Caco-2 (cell line): Measurements from ENCODE around the gene B4GAT1. TPM values are rescaled to one million over a fixed set of nuclear protein-coding genes. Genes with fewer than 3 reads are reported as not detected.

ENCODE experiments used
- BruUV-seq: library from RNA; stranded (reverse); fragments of 400-500 nt; replicated peaks from 2 replicates; lab custom pipeline; 2021; lab: Mats Ljungman, UMichigan
- CTCF ChIA-PET: fragments of 300-600 bp; sonication (Branson Sonifier 250); formaldehyde crosslinking; loops from one replicate; lab custom pipeline; 2022; ENCODE audit warnings: antibody characterized with exemption; lab: Charles Lee
- POLR2A ChIA-PET: fragments of 300-600 bp; sonication (Branson Sonifier 250); formaldehyde crosslinking; loops from one replicate; lab custom pipeline; 2022; ENCODE audit warnings: antibody characterized with exemption; lab: Charles Lee
- DNase-seq, 2 experiments: peaks; one replicate each; pipeline versions ENCODE4 v3.0.0 to v3.0.0-alpha.2; 2020 to 2022
- H3K27me3 ChIP-seq: replicated peaks from 2 replicates; pipeline ENCODE4 v1.6.0; 2011; ENCODE audit warnings: low read length; ENCODE audit not compliant: control insufficient read depth, insufficient read depth
- H3K36me3 ChIP-seq: 2 replicates; pipeline ENCODE4 v1.5.1; 2011; ENCODE audit warnings: low read length; ENCODE audit not compliant: control insufficient read depth, insufficient read depth
- H3K4me1 ChIP-seq: fragments of 250-450 bp; sonication (Bioruptor Pico); 2 replicates; pipeline ENCODE4 v1.5.1; 2020; ENCODE audit warnings: mild to moderate bottlenecking
- H3K4me3 ChIP-seq: 2 replicates; pipeline ENCODE4 v1.5.1; 2011; ENCODE audit warnings: low read depth, mild to moderate bottlenecking, control low read depth, low read length
- H3K9me3 ChIP-seq: fragments of 250-450 bp; sonication (Bioruptor Pico); 2 replicates; pipeline ENCODE4 v1.5.1; 2020; ENCODE audit warnings: mild to moderate bottlenecking, moderate library complexity
- H3K27ac Mint-ChIP-seq: one replicate; pipeline ENCODE4 v1.8.0; 2022; ENCODE audit warnings: mixed read lengths; ENCODE audit not compliant: unreplicated experiment
- H3K27me3 Mint-ChIP-seq: one replicate; pipeline ENCODE4 v1.8.0; 2022; ENCODE audit warnings: mixed read lengths; ENCODE audit not compliant: insufficient read depth, unreplicated experiment
- H3K36me3 Mint-ChIP-seq: one replicate; pipeline ENCODE4 v1.8.0; 2022; ENCODE audit warnings: mild to moderate bottlenecking, mixed read lengths; ENCODE audit not compliant: insufficient read depth, unreplicated experiment
- H3K4me1 Mint-ChIP-seq: one replicate; pipeline ENCODE4 v1.8.0; 2022; ENCODE audit warnings: low read depth, mixed read lengths; ENCODE audit not compliant: unreplicated experiment
- H3K4me3 Mint-ChIP-seq: one replicate; pipeline ENCODE4 v1.8.0; 2022; ENCODE audit warnings: mild to moderate bottlenecking, moderate library complexity, mixed read lengths; ENCODE audit not compliant: unreplicated experiment
- H3K9me3 Mint-ChIP-seq: one replicate; pipeline ENCODE4 v1.8.0; 2022; ENCODE audit warnings: mixed read lengths; ENCODE audit not compliant: unreplicated experiment
- intact Hi-C: fragments of 100-400 bp; cut with micrococcal nuclease; formaldehyde crosslinking; loops from one replicate; pipeline ENCODE4 v1.10.0; 2022; ENCODE audit not compliant: unreplicated experiment
- total RNA-seq: library from RNA; stranded (reverse); gene quantifications from 2 replicates; pipeline ENCODE4 v1.2.3, GENCODE V29; 2022
- TF ChIP-seq, protein P1 (sequence below), 2 experiments: fragments of 200-600 bp in 1 of 2; IDR thresholded peaks; 1 replicate in 1 of 2; 2 replicates in 1 of 2; pipeline versions ENCODE4 v1.5.1 to v1.8.0; 2011 to 2022; ENCODE audit warnings: antibody characterized with exemption in 1 of 2, control low read depth in 1 of 2, inconsistent platforms in 1 of 2, low read depth in 1 of 2, low read length in 1 of 2, mild to moderate bottlenecking in 1 of 2, moderate library complexity in 1 of 2; ENCODE audit not compliant: insufficient read depth in 1 of 2, severe bottlenecking in 1 of 2, unreplicated experiment in 1 of 2

Gene B4GAT1
- total RNA-seq, 1 experiment from 2014 or later = 23.0 TPM

GRCh38 chr11:66368484-66368883 lies 21.1 kb upstream of the B4GAT1 start:
- POLR2A ChIA-PET = no interaction called here
- BruUV-seq = no TSS peak
- peaks cover 9% of the 10 kb centered on the region for H3K4me1 Mint-ChIP-seq

DNA sequence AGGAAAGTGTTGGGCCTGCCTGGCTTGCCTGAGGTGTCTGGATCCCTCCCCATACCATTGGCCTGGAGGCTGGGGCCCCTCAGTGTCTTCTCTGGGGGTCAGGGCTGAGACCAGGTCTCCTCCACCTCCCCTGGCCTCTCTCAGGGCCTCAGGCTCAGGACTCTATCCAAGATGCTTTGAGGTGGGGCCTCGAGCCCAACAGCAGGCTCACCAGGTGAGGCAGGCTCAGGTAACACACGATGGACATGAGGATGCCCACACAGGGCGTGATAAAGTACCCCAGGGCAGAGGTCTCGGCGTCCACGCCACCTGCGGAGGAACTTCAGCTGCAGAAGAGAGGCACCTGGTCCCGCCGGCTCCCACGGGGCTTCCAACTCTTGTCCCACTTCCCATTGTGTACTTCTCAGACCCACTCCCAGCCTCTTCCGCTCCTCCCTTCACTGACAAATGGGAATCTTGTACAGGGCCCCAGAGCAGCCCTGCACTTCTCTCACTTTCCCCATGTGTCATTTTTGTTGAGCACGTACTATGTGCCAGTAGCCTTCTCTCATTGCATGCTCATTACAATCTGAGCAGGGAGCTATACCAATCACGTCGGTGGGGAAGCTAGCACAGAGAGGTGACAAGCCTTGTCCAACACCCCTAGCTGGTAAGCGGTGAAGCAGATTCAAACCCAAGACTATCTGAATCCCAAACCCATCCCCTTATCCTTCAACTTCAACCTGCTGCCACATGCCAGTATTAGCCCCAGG lies 20.3 kb upstream of the B4GAT1 start:
- intact Hi-C loops = no loop called here
- Histone ChIP-seq H3K36me3 (peaks cover 3% of the 10 kb centered on the region; the same call in 1 of the 2 replicates), H3K4me1 (peaks cover 14% of the 10 kb centered on the region), H3K4me3 (no peak overlapping the region), H3K9me3 (no peaks in the 10 kb centered on the region), H3K27me3 (no peaks in the 10 kb centered on the region)
- ChIA-PET CTCF (interaction anchor here (0.6 kb wide), 1 partner anchor 55 kb away, joined by 3 read pairs; no protein-coding TSS in a partner anchor), POLR2A (no interaction called here)
- H3K27ac Mint-ChIP-seq = peak overlapping the region; percentile 17
- no TSS peak for BruUV-seq
- peak overlapping the region; percentile 69 for H3K4me3 Mint-ChIP-seq
- TF ChIP-seq, protein P1, sequence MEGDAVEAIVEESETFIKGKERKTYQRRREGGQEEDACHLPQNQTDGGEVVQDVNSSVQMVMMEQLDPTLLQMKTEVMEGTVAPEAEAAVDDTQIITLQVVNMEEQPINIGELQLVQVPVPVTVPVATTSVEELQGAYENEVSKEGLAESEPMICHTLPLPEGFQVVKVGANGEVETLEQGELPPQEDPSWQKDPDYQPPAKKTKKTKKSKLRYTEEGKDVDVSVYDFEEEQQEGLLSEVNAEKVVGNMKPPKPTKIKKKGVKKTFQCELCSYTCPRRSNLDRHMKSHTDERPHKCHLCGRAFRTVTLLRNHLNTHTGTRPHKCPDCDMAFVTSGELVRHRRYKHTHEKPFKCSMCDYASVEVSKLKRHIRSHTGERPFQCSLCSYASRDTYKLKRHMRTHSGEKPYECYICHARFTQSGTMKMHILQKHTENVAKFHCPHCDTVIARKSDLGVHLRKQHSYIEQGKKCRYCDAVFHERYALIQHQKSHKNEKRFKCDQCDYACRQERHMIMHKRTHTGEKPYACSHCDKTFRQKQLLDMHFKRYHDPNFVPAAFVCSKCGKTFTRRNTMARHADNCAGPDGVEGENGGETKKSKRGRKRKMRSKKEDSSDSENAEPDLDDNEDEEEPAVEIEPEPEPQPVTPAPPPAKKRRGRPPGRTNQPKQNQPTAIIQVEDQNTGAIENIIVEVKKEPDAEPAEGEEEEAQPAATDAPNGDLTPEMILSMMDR (IDR thresholded peaks at IDR 0.05; ENCODE audit: insufficient read depth in 1 of 2, low read depth in 1 of 2, low read length in 1 of 2, severe bottlenecking in 1 of 2, unreplicated experiment in 1 of 2) = no peak
- DNase-seq = peak in 1 of 2 experiments; percentile 43
- no peaks in the 10 kb centered on the region for H3K9me3 Mint-ChIP-seq
- peaks cover 80% of the 10 kb centered on the region for H3K36me3 Mint-ChIP-seq
- peaks cover 9% of the 10 kb centered on the region for H3K4me1 Mint-ChIP-seq
- no peaks in the 10 kb centered on the region for H3K27me3 Mint-ChIP-seq

More at GRCh38 chr11:66368484-66368883, 21.1 kb upstream of the B4GAT1 start:
- Mint-ChIP-seq H3K27ac (no peak overlapping the region), H3K36me3 (peaks cover 75% of the 10 kb centered on the region), H3K27me3 (no peaks in the 10 kb centered on the region), H3K4me3 (peak overlapping the region; percentile 69), H3K9me3 (no peaks in the 10 kb centered on the region)
- Histone ChIP-seq H3K9me3 (no peaks in the 10 kb centered on the region), H3K36me3 (peaks cover 3% of the 10 kb centered on the region; the same call in 1 of the 2 replicates), H3K4me1 (peaks cover 15% of the 10 kb centered on the region), H3K27me3 (no peaks in the 10 kb centered on the region), H3K4me3 (no peak overlapping the region)
- TF ChIP-seq, protein P1 (IDR thresholded peaks at IDR 0.05; ENCODE audit: insufficient read depth in 1 of 2, low read depth in 1 of 2, low read length in 1 of 2, severe bottlenecking in 1 of 2, unreplicated experiment in 1 of 2) = no peak
- CTCF ChIA-PET = no interaction called here
- DNase-seq = no peak
- intact Hi-C loops = no loop called here

GRCh38 chr11:66366844-66367477 lies 19.5 kb upstream of the B4GAT1 start:
- peaks cover 3% of the 10 kb centered on the region; the same call in 1 of the 2 replicates for H3K36me3 ChIP-seq
- no TSS peak for BruUV-seq
- Mint-ChIP-seq H3K27me3 (no peaks in the 10 kb centered on the region), H3K27ac (peak overlapping the region; percentile 57), H3K4me1 (peaks cover 9% of the 10 kb centered on the region), H3K9me3 (no peaks in the 10 kb centered on the region), H3K4me3 (no peak overlapping the region), H3K36me3 (peaks cover 84% of the 10 kb centered on the region)
- H3K9me3 ChIP-seq = no peaks in the 10 kb centered on the region
- peak in 1 of 2 experiments; percentile 30 for DNase-seq
- H3K4me3 ChIP-seq = no peak overlapping the region
- peaks cover 10% of the 10 kb centered on the region for H3K4me1 ChIP-seq
- POLR2A ChIA-PET = no interaction called here
- TF ChIP-seq, protein P1 (IDR thresholded peaks at IDR 0.05; ENCODE audit: insufficient read depth in 1 of 2, low read depth in 1 of 2, low read length in 1 of 2, severe bottlenecking in 1 of 2, unreplicated experiment in 1 of 2) = no peak
- intact Hi-C loops = no loop called here
- H3K27me3 ChIP-seq = no peaks in the 10 kb centered on the region
- CTCF ChIA-PET = interaction anchor here (0.6 kb wide), 1 partner anchor 54 kb away, joined by 3 read pairs; no protein-coding TSS in a partner anchor
